Right lobe of liver (tissue), 4 donors: ENCODE measurements around the gene CSH2.

Experiments used
- CTCF ChIP-seq, 4 donors: fragments of 200-600 bp in 3 of 4; fragments of 450-650 bp in 1 of 4; IDR thresholded peaks; one replicate each; pipeline versions ENCODE4 v1.5.1 to v1.8.0; 2016 to 2022; ENCODE audit warnings: antibody characterized with exemption in 4 of 4, mild to moderate bottlenecking in 2 of 4
- POLR2A ChIP-seq: fragments of 450-650 bp; IDR thresholded peaks from one replicate; pipeline ENCODE4 v1.6.1; 2017; ENCODE audit warnings: antibody characterized with exemption, mild to moderate bottlenecking
- donor health status: DM: no; HTN: no; CAD: no.
- donor health status: DM: no; HTN: no; CAD: no.
- donor health status: DM: no; HTN: yes; CAD: no.

GRCh38 chr17:63911041-63911635 is 37.7 kb upstream of the CSH2 start, which contains the start of gene CSHL1:
- TF ChIP-seq CTCF (IDR thresholded peaks at IDR 0.05) (no peak), POLR2A (no peak)
